GM21825 (cell line): ENCODE results near the gene CTH.
A peak's percentile ranks its signal among the peaks of the same experiment; 100 is the strongest.
"Not testable (repeated sequence)": the region's sequence is repeated elsewhere in the genome, so short reads cannot be mapped to it uniquely, and the experiment has no call there.

ENCODE experiments used
- ATAC-seq: cut with Tn5 transposase; IDR thresholded peaks from one replicate; pipeline ENCODE4 v1.9.1; 2021; ENCODE audit warnings: mild to moderate bottlenecking, moderate library complexity; ENCODE audit not compliant: unreplicated experiment

The CTH gene

GRCh38 chr1:70405780-70406416, 5.2 kb upstream of the CTH start:
- no peak for ATAC-seq

- no peak for ATAC-seq
Measured at GRCh38 chr1:70409136-70409535, 1.9 kb upstream of the CTH start.

- ATAC-seq: peak; percentile 1
Measured at GRCh38 chr1:70411360-70411844, 334 bp downstream of the CTH start.

GRCh38 chr1:70415882-70416281, 4.8 kb downstream of the CTH start:
- peak; percentile 21 for ATAC-seq

- ATAC-seq: not testable (repeated sequence)
Measured at GRCh38 chr1:70418973-70419734, 8.1 kb downstream of the CTH start.

- ATAC-seq: no peak
Measured at GRCh38 chr1:70420320-70420719, 9.3 kb downstream of the CTH start.

- ATAC-seq: no peak
Measured at GRCh38 chr1:70426154-70427131, 15.4 kb downstream of the CTH start.

GRCh38 chr1:70427976-70428375, 16.9 kb downstream of the CTH start:
- ATAC-seq: no peak

GRCh38 chr1:70429219-70429618, 18.2 kb downstream of the CTH start:
- ATAC-seq: no peak

GRCh38 chr1:70429757-70430156, 18.7 kb downstream of the CTH start:
- no peak for ATAC-seq

- ATAC-seq: no peak
Measured at GRCh38 chr1:70431317-70431716, 20.2 kb downstream of the CTH start.

- ATAC-seq: no peak
Measured at GRCh38 chr1:70431874-70432273, 20.8 kb downstream of the CTH start.

- no peak for ATAC-seq
Measured at GRCh38 chr1:70434253-70434859, 23.3 kb downstream of the CTH start.

GRCh38 chr1:70436622-70437251, 25.7 kb downstream of the CTH start:
- ATAC-seq: no peak

GRCh38 chr1:70438529-70438928, 27.5 kb downstream of the CTH start:
- no peak for ATAC-seq

- no peak for ATAC-seq
Measured at GRCh38 chr1:70440642-70441391, 29.7 kb downstream of the CTH start.

GRCh38 chr1:70441392-70442035, 30.4 kb downstream of the CTH start:
- ATAC-seq: no peak

- no peak for ATAC-seq
Measured at GRCh38 chr1:70442490-70442889, 31.4 kb downstream of the CTH start.

- ATAC-seq: no peak
Measured at GRCh38 chr1:70443739-70444138, 32.7 kb downstream of the CTH start.
